HFFc6 (cell line): Measurements from ENCODE around the gene POLR2F. TPM values are rescaled to one million over a fixed set of nuclear protein-coding genes. Genes with fewer than 3 reads are reported as not detected.

Source experiments
- DNase-seq: peaks from one replicate; pipeline ENCODE4 v3.0.0-alpha.2; 2018
- H3K27ac Mint-ChIP-seq: 2 replicates; pipeline ENCODE4 v1.8.0; 2020; ENCODE audit warnings: mild to moderate bottlenecking, mixed read lengths
- H3K27me3 Mint-ChIP-seq: 2 replicates; pipeline ENCODE4 v1.8.0; 2021; ENCODE audit warnings: mild to moderate bottlenecking, moderate library complexity, mixed read lengths; ENCODE audit not compliant: insufficient read depth
- H3K36me3 Mint-ChIP-seq: 2 replicates; pipeline ENCODE4 v1.8.0; 2021; ENCODE audit warnings: low read depth, mixed read lengths
- H3K4me1 Mint-ChIP-seq: 2 replicates; pipeline ENCODE4 v1.8.0; 2020; ENCODE audit warnings: low read depth, mixed read lengths
- H3K4me3 Mint-ChIP-seq: 2 replicates; pipeline ENCODE4 v1.8.0; 2020; ENCODE audit warnings: mild to moderate bottlenecking, moderate library complexity, mixed read lengths
- H3K9me3 Mint-ChIP-seq: 2 replicates; pipeline ENCODE4 v1.8.0; 2020; ENCODE audit warnings: mild to moderate bottlenecking, mixed read lengths
- CTCF ChIP-seq: fragments of 200-600 bp; sonication (generic); IDR thresholded peaks from 2 replicates; pipeline ENCODE4 v1.5.0; 2021; ENCODE audit warnings: antibody characterized with exemption, mild to moderate bottlenecking
- total RNA-seq, 6 experiments: library from RNA; stranded (reverse); fragmentation: NEBNext Ultra II Directional; extraction: Animal tissue kit (Norgen Biotek cat#: 25700); gene quantifications; 2 replicates in 1 of 6; 3 replicates in 5 of 6; pipeline ENCODE4 v1.2.3, GENCODE V29; 2021

Gene POLR2F
- total RNA-seq, 6 experiments from 2014 or later = 91.6 to 130 (median 107) TPM

GRCh38 chr22:37985751-37986281, 32.3 kb downstream of the POLR2F start:
- no peak for DNase-seq
- no peaks in the 10 kb centered on the region for H3K9me3 Mint-ChIP-seq
- no peak overlapping the region for H3K27ac Mint-ChIP-seq
- no peak for TF ChIP-seq CTCF
- no peaks in the 10 kb centered on the region for H3K4me1 Mint-ChIP-seq
- H3K36me3 Mint-ChIP-seq = no peaks in the 10 kb centered on the region
- H3K27me3 Mint-ChIP-seq = peaks cover 5% of the 10 kb centered on the region; the same call in 1 of the 2 replicates
- H3K4me3 Mint-ChIP-seq = no peak overlapping the region

- no peak for TF ChIP-seq CTCF
- DNase-seq = no peak
- no peak overlapping the region for H3K4me3 Mint-ChIP-seq
- H3K36me3 Mint-ChIP-seq = no peaks in the 10 kb centered on the region
- H3K27ac Mint-ChIP-seq = no peak overlapping the region
- no peaks in the 10 kb centered on the region for H3K4me1 Mint-ChIP-seq
- H3K9me3 Mint-ChIP-seq = no peaks in the 10 kb centered on the region
- peaks cover 5% of the 10 kb centered on the region; the same call in 1 of the 2 replicates for H3K27me3 Mint-ChIP-seq
These were observed 32.9 kb downstream of the POLR2F start for GRCh38 chr22:37986371-37986770.

GRCh38 chr22:37989146-37990045, 35.9 kb downstream of the POLR2F start:
- H3K27ac Mint-ChIP-seq = no peak overlapping the region
- H3K9me3 Mint-ChIP-seq = no peaks in the 10 kb centered on the region
- TF ChIP-seq CTCF = no peak
- no peaks in the 10 kb centered on the region for H3K36me3 Mint-ChIP-seq
- no peak for DNase-seq
- H3K27me3 Mint-ChIP-seq = peaks cover 11% of the 10 kb centered on the region; the same call in 1 of the 2 replicates
- H3K4me1 Mint-ChIP-seq = no peaks in the 10 kb centered on the region
- no peak overlapping the region for H3K4me3 Mint-ChIP-seq

GRCh38 chr22:37990301-37990700, 36.8 kb downstream of the POLR2F start:
- no peaks in the 10 kb centered on the region for H3K9me3 Mint-ChIP-seq
- H3K36me3 Mint-ChIP-seq = no peaks in the 10 kb centered on the region
- no peak for DNase-seq
- H3K27me3 Mint-ChIP-seq = peaks cover 11% of the 10 kb centered on the region; the same call in 1 of the 2 replicates
- no peak for TF ChIP-seq CTCF
- H3K4me3 Mint-ChIP-seq = no peak overlapping the region
- no peaks in the 10 kb centered on the region for H3K4me1 Mint-ChIP-seq
- H3K27ac Mint-ChIP-seq = no peak overlapping the region

- TF ChIP-seq CTCF = no peak
- no peak for DNase-seq
These were observed 37.4 kb downstream of the POLR2F start for GRCh38 chr22:37990862-37991261.

More at GRCh38 chr22:37990862-37991261, 37.4 kb downstream of the POLR2F start:
- peaks cover 9% of the 10 kb centered on the region; the same call in 1 of the 2 replicates for H3K27me3 Mint-ChIP-seq
- no peaks in the 10 kb centered on the region for H3K9me3 Mint-ChIP-seq
- H3K4me3 Mint-ChIP-seq = no peak overlapping the region
- no peaks in the 10 kb centered on the region for H3K36me3 Mint-ChIP-seq
- no peaks in the 10 kb centered on the region for H3K4me1 Mint-ChIP-seq
- H3K27ac Mint-ChIP-seq = no peak overlapping the region
